GM21723 (cell line): ENCODE results near the gene ANAPC7.
"Not testable (repeated sequence)": the region's sequence is repeated elsewhere in the genome, so short reads cannot be mapped to it uniquely, and the experiment has no call there.

ENCODE experiments used
- ATAC-seq: cut with Tn5 transposase; IDR thresholded peaks from one replicate; pipeline ENCODE4 v1.9.1; 2021; ENCODE audit warnings: mild to moderate bottlenecking, moderate library complexity; ENCODE audit not compliant: unreplicated experiment

The ANAPC7 gene

GRCh38 chr12:110373962-110374611 lies 29.4 kb downstream of the ANAPC7 start:
- ATAC-seq = no peak

GRCh38 chr12:110373425-110373824 lies 30.1 kb downstream of the ANAPC7 start:
- no peak for ATAC-seq

GRCh38 chr12:110373025-110373424 lies 30.5 kb downstream of the ANAPC7 start:
- ATAC-seq = no peak

GRCh38 chr12:110372056-110372425 lies 31.5 kb downstream of the ANAPC7 start:
- ATAC-seq = no peak

- ATAC-seq = peak; percentile 67
Observed at GRCh38 chr12:110371408-110372055, 32.0 kb downstream of the ANAPC7 start.

GRCh38 chr12:110370732-110371231 lies 32.7 kb downstream of the ANAPC7 start:
- no peak for ATAC-seq

- no peak for ATAC-seq
Observed at GRCh38 chr12:110369992-110370391, 33.5 kb downstream of the ANAPC7 start.

GRCh38 chr12:110367181-110367864 lies 36.2 kb downstream of the ANAPC7 start:
- no peak for ATAC-seq

GRCh38 chr12:110366321-110367142 lies 37.0 kb downstream of the ANAPC7 start:
- ATAC-seq = no peak

GRCh38 chr12:110365489-110366320 lies 37.8 kb downstream of the ANAPC7 start:
- no peak for ATAC-seq

GRCh38 chr12:110361216-110361615 lies 42.3 kb downstream of the ANAPC7 start:
- ATAC-seq = no peak

GRCh38 chr12:110358384-110359097 lies 45.0 kb downstream of the ANAPC7 start:
- ATAC-seq = not testable (repeated sequence)

- ATAC-seq = no peak
Observed at GRCh38 chr12:110355073-110355472, 48.4 kb downstream of the ANAPC7 start.

- no peak for ATAC-seq
Observed at GRCh38 chr12:110354172-110354780, 49.2 kb downstream of the ANAPC7 start.

GRCh38 chr12:110353211-110353965 lies 50.1 kb downstream of the ANAPC7 start:
- no peak for ATAC-seq

GRCh38 chr12:110352401-110352800 lies 51.1 kb downstream of the ANAPC7 start:
- ATAC-seq = no peak

- ATAC-seq = no peak
Observed at GRCh38 chr12:110351119-110351518, 52.4 kb downstream of the ANAPC7 start.

GRCh38 chr12:110349514-110350151 lies 53.9 kb downstream of the ANAPC7 start:
- no peak for ATAC-seq
